HG03159 (cell line): ENCODE measurements around the gene PAX1.

Source experiments
- ATAC-seq: cut with Tn5 transposase; IDR thresholded peaks from one replicate; pipeline ENCODE4 v1.9.1; 2021; ENCODE audit warnings: mild to moderate bottlenecking, moderate library complexity; ENCODE audit not compliant: unreplicated experiment

PAX1 gene

GRCh38 chr20:21702553-21703470 is 2.7 kb upstream of the PAX1 start:
- no peak for ATAC-seq

- ATAC-seq: no peak
Observed at GRCh38 chr20:21703717-21704407, 1.6 kb upstream of the PAX1 start.

GRCh38 chr20:21704408-21705385 is 767 bp upstream of the PAX1 start:
- no peak for ATAC-seq

GRCh38 chr20:21706261-21707195 is 1.1 kb downstream of the PAX1 start:
- no peak for ATAC-seq

GRCh38 chr20:21707267-21707666 is 1.8 kb downstream of the PAX1 start:
- ATAC-seq: no peak

- ATAC-seq: no peak
Observed at GRCh38 chr20:21707999-21708737, 2.7 kb downstream of the PAX1 start.

GRCh38 chr20:21708738-21709534 is 3.5 kb downstream of the PAX1 start:
- no peak for ATAC-seq

GRCh38 chr20:21709535-21709904 is 4.1 kb downstream of the PAX1 start:
- ATAC-seq: no peak

GRCh38 chr20:21710341-21710740 is 4.9 kb downstream of the PAX1 start:
- no peak for ATAC-seq

GRCh38 chr20:21710863-21711431 is 5.5 kb downstream of the PAX1 start:
- ATAC-seq: no peak

GRCh38 chr20:21712443-21713059 is 7.1 kb downstream of the PAX1 start:
- ATAC-seq: no peak

- no peak for ATAC-seq
Observed at GRCh38 chr20:21713470-21713869, 8.0 kb downstream of the PAX1 start.

- ATAC-seq: no peak
Observed at GRCh38 chr20:21713901-21714296, 8.4 kb downstream of the PAX1 start.

- ATAC-seq: no peak
Observed at GRCh38 chr20:21714297-21715192, 9.1 kb downstream of the PAX1 start.

- ATAC-seq: no peak
Observed at GRCh38 chr20:21715193-21715881, 9.9 kb downstream of the PAX1 start.

- ATAC-seq: no peak
Observed at GRCh38 chr20:21719592-21720214, 14.2 kb downstream of the PAX1 start.
